DMS 273 (cell line): ENCODE measurements around the gene TRIOBP.
A peak's percentile ranks its signal among the peaks of the same experiment; 100 is the strongest.

Source experiments
- DNase-seq: peaks from one replicate; lab custom pipeline; 2025; ENCODE audit not compliant: unreplicated experiment; lab: John Stamatoyannopoulos, UW

Gene TRIOBP

GRCh38 chr22:37731804-37732471 is 35.1 kb downstream of the TRIOBP start:
- DNase-seq, result no peak

DNA sequence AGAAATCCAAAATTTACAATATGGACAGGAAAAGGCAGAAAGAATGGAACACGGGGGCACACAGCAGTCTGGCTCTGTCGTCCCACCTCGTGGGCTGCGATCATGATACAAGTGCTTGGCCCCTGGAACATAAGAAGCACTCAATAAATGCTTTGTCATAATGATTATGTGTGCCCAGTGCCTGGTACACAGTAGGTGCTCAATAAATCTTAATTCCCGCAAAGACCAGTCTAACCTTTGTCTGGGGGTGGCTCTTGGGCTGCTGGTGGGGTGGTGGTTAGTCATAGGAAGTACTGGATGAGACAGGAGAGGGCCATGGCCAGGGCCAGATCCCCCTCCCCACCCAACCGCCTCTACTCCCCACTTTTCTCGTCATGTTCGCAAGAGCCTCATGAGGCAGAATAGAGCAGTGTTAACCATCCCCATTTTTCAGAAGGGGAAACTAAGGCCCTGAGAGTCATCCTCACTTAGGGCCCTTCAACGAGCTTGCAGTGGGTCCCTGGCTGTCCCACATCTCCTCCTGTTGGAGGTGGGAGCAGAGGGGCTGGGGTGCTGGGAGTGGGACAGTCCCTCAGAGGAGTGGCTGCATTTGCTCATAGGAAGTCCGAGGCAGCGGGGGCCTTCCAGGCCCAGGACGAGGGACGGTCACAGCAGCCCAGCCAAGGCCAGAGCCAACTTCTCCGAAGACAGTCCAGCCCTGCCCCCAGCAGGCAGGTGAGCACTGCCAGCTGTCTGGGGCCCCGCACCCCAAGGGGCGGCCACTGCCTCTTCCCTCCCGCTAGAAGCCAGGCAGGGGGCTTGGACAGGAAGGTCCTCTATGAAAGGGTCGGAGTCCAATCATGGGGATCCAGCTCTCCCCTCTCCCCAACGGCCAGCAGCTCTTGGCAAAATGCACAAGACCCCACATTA is 36.1 kb downstream of the TRIOBP start:
- no peak for DNase-seq

DNA sequence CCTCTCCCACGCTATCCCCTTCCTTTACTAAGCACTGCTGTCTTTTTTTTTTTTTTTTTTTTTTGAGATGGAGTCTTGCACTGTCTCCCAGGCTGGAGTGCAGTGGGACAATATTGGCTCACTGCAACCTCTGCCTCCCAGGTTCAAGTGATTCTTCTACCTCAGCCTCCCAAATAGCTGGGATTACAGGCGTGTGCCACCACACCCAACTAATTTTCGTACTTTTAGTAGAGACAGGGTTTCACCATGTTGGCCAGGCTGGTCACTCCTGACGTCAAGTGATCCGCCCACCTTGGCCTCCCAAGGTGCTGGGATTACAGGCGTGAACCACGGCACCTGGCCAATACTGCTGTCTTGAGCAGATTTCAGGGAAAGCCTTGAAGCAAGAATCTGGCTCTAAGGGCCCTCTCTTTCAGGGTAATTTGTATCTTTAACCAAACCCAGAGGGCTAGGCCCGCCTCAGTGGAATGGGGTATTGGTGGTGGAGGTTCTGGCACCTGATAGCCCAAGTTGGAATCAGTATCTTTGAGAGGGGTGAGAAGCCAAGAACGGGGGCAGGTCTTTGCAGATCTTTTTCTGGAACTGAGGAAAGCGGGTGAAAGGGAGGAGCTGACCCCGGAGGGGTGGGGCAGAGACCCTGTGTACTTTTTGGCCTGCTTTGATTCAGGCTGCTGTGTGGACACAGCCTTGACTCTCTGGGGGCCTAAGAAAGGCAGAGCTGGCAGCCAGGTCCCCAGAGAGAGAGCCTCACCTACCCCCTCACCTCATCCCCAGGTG is 37.0 kb downstream of the TRIOBP start:
- DNase-seq, result no peak

DNA sequence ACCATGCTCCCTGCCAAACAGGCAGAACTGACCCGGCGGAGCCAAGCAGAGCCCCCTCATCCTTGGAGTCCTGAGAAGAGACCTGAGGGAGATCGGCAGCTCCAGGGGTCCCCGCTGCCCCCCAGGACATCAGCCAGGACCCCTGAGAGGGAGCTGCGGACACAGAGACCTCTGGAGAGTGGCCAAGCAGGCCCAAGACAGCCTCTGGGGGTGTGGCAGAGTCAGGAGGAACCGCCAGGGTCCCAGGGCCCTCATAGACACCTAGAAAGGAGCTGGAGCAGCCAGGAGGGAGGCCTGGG is 37.5 kb downstream of the TRIOBP start:
- DNase-seq, result no peak

DNA sequence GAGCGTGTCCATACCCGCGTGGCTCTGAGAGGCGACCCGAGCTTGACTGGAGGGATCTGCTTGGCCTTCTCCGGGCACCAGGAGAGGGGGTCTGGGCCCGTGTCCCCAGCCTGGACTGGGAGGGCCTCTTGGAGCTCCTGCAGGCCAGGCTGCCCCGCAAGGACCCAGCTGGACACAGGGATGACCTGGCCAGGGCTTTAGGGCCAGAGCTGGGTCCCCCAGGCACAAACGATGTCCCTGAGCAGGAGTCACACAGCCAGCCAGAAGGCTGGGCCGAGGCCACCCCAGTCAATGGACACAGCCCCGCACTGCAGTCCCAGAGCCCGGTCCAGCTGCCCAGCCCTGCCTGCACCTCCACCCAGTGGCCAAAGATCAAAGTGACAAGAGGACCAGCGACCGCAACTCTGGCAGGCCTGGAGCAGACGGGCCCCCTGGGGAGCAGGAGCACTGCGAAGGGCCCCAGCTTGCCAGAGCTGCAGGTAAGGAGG is 38.2 kb downstream of the TRIOBP start:
- no peak for DNase-seq

- DNase-seq, result no peak
These were observed 42.2 kb downstream of the TRIOBP start for GRCh38 chr22:37739035-37739434.

DNA sequence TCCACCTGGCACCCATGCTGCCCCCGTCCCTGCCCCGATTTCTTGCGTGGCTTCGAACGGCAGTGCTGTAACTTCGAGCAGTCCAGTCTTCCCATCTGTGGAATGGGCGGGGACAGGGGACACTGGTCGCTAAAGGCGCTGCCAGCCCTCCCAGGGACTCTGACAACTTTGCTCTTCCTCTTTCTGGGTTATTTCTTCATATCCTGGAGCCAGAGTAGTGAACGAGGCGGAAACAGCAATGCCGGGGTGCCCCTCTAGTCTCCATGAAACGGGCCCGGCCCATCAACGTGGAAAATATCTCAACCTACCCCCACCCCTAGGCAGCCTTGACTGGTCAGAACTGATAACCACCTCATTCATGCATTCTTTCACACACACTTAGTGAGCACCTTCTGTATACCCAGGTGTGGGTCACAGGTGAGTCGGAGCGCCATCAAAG is 42.8 kb downstream of the TRIOBP start:
- DNase-seq, result no peak

DNA sequence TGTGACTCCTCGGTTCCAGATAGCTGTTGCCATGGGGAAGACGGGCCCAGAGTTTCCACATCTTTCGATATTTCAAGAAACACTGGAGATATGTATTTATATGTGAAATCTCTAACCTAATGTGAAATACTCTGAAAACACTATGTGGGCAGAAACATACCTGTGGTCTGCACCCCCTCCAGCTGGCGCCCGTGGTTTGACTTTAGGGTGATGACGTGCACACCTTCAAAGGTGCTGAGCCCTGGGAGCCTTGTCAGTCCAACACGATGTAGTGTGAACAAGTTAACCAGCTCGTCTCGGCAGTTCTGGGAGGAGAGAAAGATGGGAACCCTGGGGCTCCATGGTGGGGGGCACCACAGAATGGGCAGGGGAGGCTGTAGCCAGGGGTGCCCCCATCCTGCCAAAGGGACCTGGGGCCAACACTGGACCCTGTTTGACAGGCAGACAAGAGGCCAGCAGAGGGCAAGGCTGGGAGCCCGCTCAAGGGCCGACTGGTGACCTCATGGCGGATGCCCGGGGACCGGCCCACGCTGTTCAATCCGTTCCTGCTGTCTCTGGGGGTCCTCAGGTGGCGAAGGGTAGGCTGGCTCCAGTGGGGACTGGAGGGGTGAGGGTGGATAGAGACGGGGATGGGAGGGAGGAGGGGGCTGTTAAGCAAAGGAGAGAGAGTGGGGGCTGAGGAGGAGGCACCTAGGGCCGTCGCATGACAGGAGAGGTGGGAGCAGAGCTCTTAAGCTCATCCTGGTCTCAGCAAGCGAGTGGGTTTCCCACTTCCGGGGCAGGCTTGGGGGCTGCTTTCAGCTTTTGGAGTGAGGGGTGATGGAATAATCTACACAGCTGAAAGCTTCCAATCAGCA is 43.8 kb downstream of the TRIOBP start:
- DNase-seq, result no peak

DNA sequence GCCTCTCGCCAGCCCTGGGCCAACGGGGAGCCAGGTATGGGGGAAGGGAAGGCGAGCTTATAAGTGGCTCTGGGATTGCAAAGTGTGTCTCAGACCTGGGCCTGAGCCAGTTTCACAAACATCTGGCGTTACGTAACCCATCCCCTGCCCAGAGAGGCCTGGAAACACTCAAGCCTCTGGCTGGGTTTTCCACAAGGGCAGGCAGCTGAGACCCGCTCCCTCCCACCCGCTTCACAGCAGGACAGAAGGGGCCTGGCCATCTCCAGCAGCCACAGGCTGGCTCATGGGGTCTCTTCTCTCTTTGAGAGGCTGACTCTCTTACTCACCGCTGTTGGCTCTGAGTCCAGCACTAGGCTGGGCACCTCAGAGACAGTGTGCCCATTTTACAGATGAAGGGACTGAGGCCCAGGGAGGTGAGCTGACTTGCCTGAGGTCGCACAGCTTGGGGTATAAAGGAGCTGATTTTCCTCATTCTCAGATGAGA is 44.5 kb downstream of the TRIOBP start:
- peak; percentile 72 for DNase-seq

DNA sequence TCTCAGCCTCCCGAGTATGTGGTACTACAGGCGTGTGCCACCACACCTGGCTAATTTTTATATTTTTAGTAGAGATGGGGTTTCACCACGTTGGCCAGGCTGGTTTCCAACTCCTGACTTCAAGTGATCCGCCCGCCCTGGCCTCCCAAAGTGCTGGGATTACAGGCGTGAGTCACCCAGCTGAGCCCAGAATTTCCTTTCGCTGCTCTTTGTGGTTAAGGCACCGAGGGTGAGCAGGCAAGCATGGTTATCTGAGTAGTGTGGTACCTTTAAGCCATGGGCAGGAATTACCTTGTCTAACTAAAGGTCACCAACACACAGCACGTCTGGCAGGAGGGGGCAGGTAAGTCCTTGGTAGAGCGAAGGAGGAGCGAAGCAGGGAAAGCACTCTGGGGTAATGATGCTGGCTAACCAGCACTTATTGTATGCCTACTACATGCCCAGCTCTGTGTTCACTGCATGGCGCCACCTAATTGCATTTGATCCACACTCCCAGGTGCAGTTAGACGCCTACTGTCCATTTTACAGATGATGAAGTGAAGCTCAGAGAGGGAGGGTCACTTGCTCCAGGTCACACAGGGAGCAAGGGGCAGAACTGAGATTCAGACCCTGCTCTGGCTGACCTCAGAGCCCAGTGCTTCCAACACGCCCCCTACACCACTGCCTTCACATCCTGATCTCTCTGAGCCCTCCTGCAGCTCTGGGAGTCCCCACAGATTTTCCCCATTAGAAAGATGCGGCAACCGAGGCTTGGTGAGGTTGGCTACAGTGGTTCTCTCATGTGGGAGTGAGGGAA is 45.7 kb downstream of the TRIOBP start:
- no peak for DNase-seq

GRCh38 chr22:37744589-37744988 is 47.7 kb downstream of the TRIOBP start:
- no peak for DNase-seq

DNA sequence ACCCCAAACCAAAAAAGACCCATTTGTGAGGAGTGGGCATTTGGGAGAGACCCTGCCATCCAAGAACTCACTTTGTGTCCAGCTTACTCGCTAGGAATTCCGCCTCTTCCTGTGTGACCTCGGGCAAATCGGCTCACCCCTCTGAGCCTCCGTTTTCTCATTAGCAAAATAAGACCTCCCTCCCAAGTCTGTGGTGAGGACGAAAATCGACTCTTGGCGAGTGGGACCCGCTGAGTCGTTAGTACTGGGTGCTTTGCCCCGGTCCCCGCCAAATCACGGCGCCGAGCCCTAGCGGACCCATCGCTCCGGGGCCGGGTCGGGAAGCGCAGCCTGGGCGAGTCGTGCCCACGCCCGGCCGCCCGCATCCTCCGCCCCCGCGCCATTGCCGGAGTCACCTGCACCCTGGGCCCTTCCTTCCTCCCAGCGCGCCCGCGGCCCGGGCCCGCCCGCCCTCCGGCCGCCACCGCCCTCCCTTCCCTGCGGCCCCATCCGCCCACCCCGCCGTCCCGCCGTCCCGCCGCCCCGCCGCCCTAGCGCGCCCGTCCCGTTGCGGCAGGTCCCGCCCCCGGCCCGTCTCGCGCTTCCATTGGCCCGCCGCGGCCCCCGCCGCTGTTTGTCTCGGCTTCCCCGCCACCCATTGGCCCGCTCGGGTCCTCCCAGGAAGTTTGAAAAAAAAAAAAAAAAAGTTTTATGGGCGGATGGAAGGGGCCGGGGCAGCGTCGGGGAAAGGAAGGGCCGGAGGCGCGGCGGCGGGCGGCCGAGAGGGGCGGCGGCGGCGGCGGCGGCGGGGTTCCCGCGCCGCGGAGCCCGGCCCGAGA is 48.9 kb downstream of the TRIOBP start:
- peak; percentile 91 for DNase-seq

- peak; percentile 31 for DNase-seq
These were observed 49.7 kb downstream of the TRIOBP start for GRCh38 chr22:37746366-37747079.

DNA sequence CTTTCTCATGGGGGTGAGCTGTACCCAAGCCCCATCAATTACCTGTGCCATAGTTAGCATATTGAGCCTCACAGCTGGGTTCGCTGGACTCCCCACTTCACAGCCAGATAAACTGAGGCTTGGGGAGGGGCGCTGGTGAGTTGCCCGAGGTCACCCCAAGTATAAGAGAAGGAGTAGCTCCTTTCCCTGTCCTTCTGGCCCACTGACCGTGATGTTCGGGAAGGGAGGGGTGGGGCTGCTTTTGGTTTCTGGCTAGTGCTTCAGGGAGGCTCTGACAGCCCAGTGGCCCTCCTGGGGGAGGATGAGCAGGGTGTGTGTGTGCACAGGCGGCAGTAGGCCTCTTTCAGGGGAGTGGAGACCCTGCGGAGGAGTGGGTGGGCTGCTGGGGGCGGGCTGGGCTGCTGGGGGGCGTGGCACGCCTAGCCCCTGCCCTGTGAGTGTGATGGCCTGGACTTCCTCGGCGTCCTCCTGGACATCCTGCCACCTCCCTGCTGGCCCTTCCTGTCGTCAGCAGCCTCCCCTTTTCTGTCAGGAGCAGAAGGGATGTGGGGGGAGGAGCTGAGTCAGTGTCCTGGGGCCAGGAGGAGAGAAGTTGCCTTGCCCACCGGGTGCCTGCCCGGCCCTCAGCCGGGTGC is 50.3 kb downstream of the TRIOBP start:
- DNase-seq, result no peak

DNA sequence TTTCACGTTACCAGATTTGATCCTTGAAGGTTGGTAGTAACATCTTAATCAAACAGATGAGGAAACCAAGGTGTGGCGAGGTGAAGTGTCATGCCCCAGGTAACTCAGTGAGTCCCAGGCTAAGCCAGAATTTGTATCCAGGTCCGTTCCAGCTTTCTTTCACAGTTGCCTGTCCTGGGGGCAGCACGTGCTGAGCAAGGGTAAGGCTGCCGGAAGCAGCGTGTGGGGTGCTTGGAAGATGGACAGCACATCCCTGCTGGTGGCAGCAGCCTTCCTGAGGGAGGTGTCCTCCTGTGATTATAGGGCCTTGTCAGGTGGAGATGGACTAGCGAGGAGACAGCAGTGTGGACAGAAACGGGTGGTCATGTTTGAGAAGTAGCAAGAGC is 50.9 kb downstream of the TRIOBP start:
- DNase-seq, result no peak

DNA sequence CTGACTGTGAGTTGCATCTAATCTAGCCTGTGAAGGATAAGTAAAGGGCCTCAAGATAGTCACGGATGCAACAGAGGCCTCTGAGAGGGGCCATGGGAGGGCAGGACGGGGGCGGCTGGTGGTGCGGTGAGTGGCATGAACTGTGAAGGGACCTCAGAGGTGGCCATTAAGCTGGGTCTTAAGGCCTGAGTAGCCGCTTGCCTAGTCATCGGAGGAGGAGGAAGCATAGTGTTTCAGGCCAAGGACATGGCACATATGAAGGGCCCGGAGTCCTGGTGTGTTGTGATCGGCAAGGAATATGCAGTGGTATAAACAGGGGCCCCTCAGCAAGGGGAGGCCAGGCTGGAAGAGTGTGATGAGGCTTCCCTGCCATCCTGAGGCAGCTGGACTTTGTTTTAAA is 51.8 kb downstream of the TRIOBP start:
- DNase-seq, result no peak

DNA sequence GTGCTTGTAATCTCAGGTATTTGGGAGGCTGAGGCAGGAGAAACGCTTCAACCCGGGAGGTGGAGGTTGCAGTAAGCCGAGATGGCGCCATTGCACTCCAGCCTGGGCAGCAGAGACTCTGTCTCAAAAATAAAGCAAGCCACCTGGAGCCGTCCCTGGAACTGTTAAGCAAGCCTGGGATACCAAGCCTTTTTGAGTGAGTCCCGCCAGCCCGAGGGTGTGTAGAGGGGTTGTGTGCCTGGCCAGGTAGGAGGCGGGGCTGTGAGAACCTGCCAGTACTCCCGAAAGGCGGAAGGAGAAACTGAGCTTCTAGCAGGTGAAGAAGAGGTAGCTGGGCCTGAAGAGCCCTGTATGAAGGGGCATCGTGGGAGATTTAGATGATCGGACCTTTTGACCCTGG is 52.4 kb downstream of the TRIOBP start:
- no peak for DNase-seq
